SK-N-SH (cell line): ENCODE results near the gene ACVRL1.

ENCODE experiments used
- CHD2 ChIP-seq: fragments of 150-350 bp; IDR thresholded peaks from 2 replicates; pipeline ENCODE4 v1.6.1; 2018; ENCODE audit warnings: low read length; ENCODE audit not compliant: partially characterized antibody
- CTCF ChIP-seq: fragments of 200-600 bp; sonication (generic); IDR thresholded peaks from 2 replicates; pipeline ENCODE4 v1.6.1; 2017; ENCODE audit warnings: antibody characterized with exemption, mild to moderate bottlenecking, moderate library complexity
- MXI1 ChIP-seq: IDR thresholded peaks from 2 replicates; pipeline ENCODE4 v1.6.1; 2012; ENCODE audit warnings: mild to moderate bottlenecking, low read depth, low read length, improper control_type of control experiment
- NRF1 ChIP-seq: IDR thresholded peaks from 2 replicates; pipeline ENCODE4 v1.6.1; 2012; ENCODE audit warnings: low read depth, mild to moderate bottlenecking, low read length
- POLR2AphosphoS5 ChIP-seq: IDR thresholded peaks from 2 replicates; pipeline ENCODE4 v1.6.1; 2012; ENCODE audit warnings: low read depth, low read length
- SMC3 ChIP-seq: IDR thresholded peaks from 2 replicates; pipeline ENCODE4 v1.6.1; 2012; ENCODE audit warnings: low read depth, low read length, improper control_type of control experiment
- TAF1 ChIP-seq: IDR thresholded peaks from 2 replicates; pipeline ENCODE4 v1.6.1; 2012; ENCODE audit warnings: low read depth, mild to moderate bottlenecking, low read length, moderate library complexity, borderline replicate concordance
- YY1 ChIP-seq: IDR thresholded peaks from 2 replicates; pipeline ENCODE4 v1.4.0; 2012; ENCODE audit warnings: low read depth, mild to moderate bottlenecking
- ZBTB33 ChIP-seq: IDR thresholded peaks from 2 replicates; pipeline ENCODE4 v1.4.0; 2012; ENCODE audit warnings: low read depth, borderline replicate concordance
- TF ChIP-seq, protein P1 (sequence below): IDR thresholded peaks from 2 replicates; pipeline ENCODE4 v1.6.1; 2012; ENCODE audit warnings: mild to moderate bottlenecking, low read depth, low read length, moderate library complexity
- TF ChIP-seq, protein P2 (sequence below): IDR thresholded peaks from 2 replicates; pipeline ENCODE4; 2012

- TF ChIP-seq, protein P1, sequence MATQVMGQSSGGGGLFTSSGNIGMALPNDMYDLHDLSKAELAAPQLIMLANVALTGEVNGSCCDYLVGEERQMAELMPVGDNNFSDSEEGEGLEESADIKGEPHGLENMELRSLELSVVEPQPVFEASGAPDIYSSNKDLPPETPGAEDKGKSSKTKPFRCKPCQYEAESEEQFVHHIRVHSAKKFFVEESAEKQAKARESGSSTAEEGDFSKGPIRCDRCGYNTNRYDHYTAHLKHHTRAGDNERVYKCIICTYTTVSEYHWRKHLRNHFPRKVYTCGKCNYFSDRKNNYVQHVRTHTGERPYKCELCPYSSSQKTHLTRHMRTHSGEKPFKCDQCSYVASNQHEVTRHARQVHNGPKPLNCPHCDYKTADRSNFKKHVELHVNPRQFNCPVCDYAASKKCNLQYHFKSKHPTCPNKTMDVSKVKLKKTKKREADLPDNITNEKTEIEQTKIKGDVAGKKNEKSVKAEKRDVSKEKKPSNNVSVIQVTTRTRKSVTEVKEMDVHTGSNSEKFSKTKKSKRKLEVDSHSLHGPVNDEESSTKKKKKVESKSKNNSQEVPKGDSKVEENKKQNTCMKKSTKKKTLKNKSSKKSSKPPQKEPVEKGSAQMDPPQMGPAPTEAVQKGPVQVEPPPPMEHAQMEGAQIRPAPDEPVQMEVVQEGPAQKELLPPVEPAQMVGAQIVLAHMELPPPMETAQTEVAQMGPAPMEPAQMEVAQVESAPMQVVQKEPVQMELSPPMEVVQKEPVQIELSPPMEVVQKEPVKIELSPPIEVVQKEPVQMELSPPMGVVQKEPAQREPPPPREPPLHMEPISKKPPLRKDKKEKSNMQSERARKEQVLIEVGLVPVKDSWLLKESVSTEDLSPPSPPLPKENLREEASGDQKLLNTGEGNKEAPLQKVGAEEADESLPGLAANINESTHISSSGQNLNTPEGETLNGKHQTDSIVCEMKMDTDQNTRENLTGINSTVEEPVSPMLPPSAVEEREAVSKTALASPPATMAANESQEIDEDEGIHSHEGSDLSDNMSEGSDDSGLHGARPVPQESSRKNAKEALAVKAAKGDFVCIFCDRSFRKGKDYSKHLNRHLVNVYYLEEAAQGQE: no peak
- no peak for TF ChIP-seq SMC3
- TF ChIP-seq ZBTB33: no peak
- no peak for TF ChIP-seq CTCF
- no peak for TF ChIP-seq POLR2AphosphoS5
- TF ChIP-seq, protein P2, sequence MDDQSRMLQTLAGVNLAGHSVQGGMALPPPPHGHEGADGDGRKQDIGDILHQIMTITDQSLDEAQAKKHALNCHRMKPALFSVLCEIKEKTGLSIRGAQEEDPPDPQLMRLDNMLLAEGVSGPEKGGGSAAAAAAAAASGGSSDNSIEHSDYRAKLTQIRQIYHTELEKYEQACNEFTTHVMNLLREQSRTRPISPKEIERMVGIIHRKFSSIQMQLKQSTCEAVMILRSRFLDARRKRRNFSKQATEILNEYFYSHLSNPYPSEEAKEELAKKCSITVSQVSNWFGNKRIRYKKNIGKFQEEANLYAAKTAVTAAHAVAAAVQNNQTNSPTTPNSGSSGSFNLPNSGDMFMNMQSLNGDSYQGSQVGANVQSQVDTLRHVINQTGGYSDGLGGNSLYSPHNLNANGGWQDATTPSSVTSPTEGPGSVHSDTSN: no peak
- no peak for TF ChIP-seq MXI1
- no peak for TF ChIP-seq TAF1
- no peak for TF ChIP-seq CHD2
- no peak for TF ChIP-seq NRF1
- no peak for TF ChIP-seq YY1
Observed at GRCh38 chr12:51972849-51973273, 65.6 kb downstream of the ACVRL1 start.
